Measurements from ENCODE around the gene PACSIN1.

PACSIN1 gene

DNA sequence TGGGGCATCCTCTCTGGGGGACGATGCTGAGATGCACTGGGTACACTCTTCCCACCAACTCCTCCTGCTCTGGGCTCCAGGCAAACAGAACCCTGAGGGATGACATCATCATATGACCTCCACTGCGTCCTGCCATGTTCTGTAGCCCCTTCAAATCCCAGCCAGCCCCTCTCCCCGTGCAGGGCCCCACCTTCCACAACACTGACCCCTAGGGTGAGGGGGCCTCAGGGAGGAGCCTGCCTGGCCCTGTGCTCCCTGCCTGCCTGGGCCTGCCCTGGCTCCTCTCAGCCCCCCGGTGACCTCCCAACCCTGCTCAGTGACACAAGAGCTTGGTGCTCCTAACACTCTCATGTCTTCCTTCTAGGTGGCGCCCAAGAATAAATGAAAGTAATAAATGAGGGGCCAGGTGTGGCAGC lies 99.9 kb downstream of the PACSIN1 start:
- DNase-seq: no peak

DNA sequence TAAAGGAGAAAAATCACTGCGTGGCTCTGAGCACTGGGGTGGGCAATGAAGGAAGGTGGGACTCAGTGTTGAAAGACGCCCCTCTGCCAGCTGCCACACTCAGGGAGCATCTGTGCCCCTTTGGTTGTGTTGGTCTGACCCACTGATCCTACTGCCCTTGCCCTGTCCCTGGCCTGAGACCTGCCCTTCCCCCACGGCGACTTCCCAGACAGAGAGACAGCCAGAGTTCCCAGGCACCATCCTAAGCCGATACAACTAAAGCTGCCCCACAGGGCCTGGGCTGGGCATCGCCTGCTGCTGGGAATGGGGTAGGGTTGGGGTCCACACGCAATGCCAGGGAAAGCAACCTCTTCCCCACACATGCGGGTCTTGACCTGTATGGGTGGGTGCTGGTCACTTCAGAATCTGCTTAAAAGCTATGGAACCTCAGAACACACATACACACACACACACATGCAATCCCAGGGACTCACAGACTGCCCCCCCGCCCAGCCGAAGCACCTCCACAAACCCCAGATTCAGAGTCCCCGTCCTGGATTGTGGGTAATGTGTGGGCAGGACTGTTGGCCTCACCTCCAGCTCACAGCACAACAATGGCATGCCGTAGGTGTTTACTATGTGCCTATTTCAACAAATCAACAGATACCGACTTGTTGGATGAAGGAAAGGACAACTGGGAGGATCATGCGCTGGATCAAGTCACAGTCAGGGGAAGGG lies 101.1 kb downstream of the PACSIN1 start:
- no peak for DNase-seq

DNA sequence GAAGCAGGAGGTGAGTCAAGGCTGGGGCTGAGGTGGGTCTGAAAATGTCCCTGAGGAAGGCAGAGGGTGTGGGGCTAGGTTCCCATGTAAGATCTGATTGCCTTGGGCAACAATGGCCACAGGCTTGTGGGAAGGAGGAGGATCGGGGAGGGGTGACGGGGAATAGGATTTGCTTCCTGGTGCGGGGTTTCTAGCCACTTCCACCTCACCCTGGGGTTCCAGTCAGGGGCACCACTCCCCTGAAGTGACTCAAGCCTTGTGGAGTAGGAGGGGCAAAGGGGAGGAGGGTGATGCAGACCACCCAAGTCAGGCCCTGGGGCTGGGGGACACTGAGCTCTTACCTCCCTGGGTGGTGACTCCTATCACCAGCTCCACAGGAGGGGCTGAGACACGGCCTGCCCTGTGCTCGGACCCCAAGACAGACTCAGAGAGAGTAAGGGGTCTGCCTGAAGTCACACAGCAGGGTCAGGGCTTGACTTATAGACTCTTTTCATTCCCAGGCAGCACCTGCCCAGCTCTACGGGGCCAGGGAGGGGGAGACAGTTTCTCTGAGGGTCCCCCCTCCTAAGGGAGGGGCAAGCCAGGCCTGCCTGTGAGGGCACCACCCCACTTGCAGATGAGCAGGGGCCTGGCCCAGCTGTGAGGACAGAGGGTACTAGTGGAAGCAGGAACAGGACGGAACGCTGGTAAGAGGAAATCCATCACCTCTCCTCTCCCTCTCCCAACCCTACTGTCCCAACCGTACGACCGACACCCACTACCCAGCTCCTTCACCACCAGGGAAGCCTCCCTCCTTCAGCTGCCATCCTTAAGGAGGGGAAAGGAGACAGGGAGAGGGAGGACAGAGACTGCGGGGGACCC lies 102.7 kb downstream of the PACSIN1 start:
- DNase-seq: no peak

DNA sequence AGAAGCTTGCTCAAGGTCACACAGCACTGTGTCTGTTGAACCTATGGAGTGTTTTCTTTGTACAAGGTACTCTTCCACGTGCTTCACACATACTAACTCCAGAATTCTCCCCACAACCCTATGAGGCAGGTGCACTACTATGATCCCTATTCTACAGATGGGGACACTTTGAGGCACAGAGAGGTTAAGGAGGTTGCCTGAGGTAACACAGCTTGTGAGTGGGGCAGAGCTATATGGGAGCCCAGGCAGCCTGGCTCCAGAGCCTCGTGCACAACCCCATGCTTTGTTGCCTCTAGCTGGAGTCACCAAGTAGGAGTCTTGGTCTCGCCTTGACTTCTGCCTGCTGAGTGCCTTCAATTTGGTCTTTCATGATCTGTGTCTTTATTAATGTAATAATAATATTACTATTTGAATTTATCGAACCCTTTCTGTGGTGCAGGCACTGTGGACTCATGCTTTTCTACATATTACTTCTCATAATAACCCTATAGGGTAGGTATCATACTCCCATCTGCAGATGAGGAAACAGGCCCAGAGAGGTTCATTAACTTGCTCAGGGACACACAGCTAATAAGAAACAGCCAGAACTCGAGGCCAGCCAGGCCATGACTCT lies 103.6 kb downstream of the PACSIN1 start:
- DNase-seq: no peak

DNA sequence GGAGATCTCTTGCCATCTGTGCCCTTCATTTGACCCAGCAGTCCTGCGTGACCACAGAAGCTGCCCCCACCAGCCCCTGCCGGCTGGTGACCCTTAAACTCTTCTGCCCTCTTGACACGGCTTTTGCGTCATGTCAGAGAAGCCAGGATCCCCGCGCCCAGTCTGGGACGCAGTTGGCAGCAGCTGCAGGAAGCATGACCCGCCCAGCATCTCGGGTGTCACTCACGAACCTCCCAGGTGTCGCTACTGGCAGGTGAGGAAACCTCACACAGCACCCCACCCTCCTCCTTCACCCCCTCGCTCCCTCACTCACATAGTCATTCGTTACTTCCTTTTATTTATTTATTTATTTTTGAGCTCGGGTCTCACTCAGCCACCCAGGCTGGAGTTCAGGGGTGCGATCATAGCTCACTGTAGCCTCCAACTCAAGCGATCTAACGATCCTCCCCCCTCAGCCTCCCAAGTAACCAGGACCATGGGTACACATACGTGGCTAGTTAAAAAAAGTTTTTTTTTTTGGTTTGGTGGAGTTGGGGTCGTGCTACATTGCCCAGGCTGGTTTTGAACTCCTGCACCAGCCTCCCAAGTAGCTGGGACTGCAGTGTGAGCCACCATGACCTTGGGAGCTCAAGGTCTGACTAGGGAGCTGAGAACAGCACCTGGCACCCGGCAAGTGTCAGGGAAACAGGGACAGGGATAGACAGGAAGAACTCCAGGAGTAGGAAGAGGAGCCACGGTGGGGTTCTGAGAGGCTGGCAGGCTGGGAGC lies 104.4 kb downstream of the PACSIN1 start:
- no peak for DNase-seq

DNA sequence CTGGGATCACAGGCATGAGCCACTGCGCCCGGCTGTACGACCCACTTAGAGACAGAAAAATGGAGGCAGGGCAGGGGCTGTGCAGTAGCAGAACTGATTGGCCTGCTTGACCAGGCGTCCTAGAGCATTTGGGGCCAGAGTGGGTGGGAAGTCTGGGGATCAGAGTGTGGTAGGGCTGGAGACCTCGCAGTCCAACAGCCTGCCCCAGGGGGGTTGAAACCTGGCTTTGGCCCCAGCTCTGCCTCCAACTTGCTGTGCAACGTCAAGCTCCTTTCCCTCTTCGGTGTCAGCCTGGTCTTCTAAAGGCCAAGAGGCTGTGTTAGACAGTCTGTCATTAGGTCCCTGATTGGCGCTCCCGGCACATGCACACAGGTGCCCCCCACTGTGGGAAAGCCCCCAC lies 105.5 kb downstream of the PACSIN1 start:
- no peak for DNase-seq

DNA sequence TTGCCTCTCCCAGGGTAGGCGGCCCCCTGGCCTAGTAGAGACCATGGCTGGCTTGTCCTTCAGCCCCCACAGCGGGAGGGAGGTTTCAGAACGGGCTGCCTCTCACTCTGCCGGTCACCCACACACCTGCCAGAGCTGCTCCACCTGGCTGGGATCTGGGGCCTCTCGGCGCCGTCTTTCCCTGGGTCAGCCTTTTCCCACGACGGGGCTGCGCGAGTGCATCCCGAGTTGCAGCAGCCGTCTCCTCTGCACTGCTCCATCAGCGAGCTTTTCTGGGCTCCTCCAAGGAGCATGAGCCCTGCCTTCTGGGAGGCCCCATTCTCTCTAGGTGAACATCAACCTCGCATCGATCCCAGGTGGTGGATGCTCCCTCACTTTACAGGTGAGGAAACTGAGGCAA lies 106.1 kb downstream of the PACSIN1 start:
- no peak for DNase-seq

DNA sequence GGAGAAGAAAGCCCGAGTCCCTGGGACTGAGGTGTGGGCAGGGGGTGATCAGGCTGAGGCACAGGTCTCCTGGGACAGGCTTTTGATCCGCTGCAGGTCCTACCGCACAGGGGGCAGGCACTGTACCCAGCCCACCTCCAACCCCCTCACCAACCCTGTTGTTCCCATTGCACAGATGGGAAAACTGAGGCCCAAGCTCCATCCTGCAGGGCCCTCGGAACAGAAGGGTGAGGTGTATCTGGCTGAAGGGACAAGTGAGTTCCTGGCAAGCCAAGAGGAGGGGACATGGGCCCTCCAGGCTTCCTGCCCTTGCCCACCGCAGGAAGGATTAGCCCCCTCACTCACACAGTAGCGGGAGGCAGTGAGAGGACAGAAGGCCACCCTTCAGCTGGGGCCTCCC lies 106.7 kb downstream of the PACSIN1 start:
- DNase-seq: no peak

DNA sequence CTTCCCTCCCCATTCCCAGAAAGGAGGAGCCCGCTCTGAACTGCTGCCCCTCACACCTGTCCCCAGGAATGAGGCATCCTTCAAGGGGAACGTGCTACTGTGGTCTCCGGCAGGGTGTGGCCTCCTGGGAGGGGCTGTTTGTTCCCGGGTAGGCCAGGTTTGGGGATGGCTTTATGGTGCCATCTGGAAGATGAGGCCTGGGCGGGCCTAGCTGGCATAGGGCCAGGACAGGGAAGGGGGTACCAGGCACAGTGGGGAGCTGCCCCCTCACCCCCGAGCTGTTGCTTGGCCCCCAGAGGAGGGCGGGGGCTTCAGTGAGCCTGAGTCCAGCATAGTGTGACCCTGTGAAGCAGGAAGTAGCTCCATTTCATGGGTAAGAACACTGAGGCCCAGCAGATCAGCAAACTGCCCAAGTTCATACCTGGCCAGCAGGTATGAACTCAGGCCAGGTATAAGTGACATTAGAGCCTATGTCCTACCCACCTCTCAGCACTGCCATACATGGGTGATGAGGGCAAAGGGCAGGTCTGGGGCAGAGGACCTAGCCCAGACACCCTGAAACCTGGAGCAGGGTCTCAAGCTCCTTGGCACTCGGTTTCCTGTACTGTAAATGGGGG lies 107.8 kb downstream of the PACSIN1 start:
- no peak for DNase-seq

DNA sequence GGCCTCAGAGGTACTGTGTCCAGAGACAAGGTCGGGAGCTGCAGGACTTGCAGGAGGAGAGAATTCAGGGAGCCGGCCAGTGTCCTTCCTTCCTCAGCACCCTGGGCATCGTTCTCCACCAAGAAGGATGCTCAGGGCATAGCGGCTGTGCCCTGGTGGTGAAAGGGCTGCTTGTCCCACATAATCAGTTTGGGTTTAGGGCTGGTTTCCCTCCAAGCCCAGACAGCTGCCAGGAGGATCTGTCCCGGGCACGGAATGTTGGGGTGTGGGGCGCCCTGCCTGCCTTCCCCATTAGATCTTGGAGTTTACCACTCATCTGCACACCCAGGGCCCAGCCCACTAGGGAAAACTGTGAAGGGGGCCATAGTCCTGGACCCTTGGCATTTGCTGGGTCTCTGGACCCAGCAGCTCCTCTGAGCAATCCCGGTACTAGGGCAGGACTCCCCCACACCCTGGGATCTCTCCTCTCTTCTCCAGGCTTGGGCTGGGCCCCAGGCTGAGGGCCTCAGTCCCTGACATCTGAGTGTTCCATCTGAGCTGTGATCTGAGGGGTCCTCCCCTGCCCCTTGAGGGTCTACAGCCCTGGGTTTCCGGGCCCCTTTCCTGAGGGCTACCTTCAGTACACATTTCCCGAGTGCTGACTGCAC lies 108.9 kb downstream of the PACSIN1 start:
- no peak for DNase-seq

DNA sequence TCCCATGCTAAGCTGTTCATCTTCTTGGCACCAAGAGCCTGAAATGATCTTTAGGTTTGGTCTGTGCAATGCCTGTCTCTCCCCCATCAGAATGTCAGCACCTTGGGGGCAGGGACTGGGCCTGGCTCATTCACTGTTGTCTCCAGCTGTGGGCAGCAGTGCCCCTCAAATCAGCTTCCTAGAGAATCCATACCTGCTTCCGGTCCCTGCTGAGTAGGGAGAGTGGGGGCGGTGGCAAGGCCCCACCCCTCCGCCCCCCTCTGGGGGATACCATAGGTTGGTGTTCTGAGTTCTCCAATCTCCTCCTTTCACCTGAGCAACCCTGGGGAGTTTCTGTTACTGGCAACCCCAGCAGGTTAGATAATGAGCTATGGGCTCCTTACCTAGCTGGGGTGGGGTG lies 109.5 kb downstream of the PACSIN1 start:
- no peak for DNase-seq

DNA sequence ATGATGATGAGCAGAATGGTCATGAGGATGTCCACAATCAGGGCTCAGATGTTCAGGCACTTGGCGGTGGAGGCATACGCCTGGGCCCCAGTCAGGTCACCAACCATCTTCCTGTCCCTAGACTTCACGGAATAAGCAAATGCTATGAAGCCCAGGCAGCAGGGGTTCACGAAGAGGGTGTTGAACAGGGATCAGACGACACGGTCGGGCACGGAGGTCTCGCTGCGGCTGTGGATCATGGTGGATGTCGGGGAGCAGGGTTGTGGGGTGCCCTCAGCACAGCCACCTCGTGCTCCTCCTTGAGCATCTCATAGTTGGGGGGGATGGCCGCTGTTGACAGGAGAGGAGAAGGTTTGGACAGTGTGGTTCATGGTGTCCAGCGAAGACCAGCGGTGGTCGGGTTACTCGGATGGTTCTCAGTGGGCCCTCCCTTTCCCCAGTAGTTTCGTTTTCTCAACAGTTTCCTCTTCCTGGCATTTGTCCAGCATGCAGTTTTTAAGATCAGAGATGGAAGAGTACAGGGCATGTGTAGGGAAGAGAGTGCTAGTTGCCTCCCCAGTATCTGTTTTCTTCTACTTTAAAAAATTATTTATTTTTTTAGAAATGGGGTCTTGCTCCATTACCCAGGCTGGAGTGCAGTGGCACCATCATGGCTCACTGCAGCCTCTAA lies 110.5 kb downstream of the PACSIN1 start:
- no peak for DNase-seq

DNA sequence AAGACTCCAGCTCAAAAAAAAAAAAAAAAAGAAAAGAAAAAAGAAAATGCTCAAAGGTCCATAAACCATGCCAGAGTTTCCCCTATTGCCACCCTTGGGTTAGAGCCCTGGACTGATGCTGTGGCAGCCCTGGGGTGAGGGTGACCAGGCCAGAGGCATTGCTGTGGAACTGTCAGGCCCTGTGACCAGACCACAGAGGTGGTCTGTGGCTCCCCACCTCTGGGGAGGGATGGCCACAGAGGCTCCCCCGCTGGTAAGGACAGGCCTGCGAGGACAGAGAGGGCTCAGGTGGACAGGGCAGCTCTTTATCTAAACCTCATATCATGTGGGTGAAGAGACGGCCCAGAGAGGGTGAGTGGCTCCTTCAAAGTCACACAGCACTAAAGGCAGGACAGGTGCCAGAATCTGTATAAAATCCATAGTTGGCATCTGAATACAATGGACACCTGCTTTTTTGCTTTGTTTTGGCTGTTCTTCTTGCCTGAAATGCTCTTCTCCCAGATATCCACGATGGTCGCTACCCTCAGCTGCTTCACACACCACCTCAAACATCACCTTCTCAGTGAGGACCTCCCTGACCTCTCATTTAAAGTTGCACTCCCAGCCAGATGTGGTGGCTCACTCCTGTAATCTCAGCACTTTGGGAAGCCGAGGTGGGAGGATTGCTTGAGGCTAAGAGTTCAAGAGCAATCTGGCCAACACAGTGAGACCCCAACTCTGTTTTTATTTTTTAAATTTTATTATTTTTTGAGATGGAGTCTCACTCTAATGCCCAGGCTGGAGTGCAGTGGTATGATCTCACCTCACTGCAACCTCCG lies 112.8 kb downstream of the PACSIN1 start:
- no peak for DNase-seq

DNA sequence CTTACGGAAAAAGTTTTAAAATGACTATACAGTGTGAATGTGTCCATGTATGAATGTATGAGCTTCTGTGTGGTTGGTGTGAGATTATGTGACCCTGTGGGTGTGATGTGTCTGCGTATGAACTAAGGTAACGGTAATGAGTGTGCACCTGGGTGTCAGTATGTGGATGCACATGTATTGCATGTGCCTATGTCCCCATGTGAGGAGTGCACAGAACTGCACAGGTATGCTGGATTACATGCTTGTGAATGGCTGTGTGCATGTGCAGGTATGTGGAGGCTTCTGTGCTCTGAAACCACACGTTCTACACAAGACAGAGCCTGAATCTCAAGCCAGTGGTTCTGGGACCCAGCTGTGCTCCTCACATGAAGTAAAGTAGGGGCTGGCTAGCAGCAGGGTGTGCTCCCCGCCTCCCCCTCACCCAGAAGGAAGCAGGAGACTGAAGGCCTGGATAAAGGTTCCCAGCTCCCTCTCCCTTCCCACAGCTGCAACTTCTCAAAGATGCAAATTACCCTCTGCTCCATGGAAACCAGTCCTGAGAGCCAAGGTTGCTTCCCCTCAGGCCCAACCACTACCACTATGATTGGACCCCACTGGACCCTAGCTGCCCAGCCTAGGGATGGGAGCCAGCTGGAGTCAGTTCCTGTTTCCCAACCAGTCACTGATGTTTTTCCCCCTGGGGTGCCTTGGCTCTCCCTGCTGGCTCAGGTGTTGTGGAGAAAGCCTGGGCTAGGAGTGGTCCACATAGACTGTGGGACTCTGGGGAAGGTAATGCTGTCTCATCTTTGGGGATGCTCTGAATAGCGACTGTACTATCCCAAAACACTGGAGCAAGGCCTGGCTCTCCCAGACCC lies 115.1 kb downstream of the PACSIN1 start:
- DNase-seq: peak; percentile 16

DNA sequence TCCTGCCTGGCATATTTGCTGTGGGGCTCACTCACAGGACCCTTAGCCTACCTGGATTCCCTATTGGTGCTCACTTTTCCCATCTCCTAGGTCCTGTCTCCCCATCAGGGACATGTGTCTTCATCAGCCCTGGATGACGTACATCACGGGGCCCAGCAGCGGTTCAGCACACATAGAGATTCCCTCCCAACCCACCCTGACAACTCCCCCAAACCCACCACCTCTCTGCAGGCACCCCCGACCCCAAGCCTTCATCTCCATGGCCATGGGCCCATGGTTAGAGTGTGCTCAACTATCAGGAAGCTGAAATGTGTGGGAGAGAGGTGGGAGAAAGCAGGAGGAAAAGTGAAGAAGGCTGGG lies 115.7 kb downstream of the PACSIN1 start:
- no peak for DNase-seq

DNA sequence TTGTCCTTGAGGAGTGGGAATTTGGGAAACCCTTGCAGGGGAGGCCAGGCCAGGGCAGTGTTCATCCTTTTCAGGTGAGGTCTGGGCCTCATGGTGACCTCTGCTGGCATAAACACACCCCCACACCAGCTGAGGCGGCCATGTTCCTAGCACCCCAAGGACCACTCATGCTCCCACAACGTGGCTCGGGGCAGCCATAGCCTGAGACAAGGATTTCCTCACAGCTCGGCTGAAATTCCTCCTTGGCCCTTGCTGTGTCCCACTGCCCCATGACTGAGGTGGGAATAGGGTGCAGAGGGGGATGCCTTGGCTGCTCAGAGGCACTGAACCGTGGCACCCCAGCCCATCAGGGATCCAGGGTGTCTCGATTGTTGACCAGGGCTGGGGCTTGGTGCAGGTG lies 117.6 kb downstream of the PACSIN1 start:
- DNase-seq: no peak

DNA sequence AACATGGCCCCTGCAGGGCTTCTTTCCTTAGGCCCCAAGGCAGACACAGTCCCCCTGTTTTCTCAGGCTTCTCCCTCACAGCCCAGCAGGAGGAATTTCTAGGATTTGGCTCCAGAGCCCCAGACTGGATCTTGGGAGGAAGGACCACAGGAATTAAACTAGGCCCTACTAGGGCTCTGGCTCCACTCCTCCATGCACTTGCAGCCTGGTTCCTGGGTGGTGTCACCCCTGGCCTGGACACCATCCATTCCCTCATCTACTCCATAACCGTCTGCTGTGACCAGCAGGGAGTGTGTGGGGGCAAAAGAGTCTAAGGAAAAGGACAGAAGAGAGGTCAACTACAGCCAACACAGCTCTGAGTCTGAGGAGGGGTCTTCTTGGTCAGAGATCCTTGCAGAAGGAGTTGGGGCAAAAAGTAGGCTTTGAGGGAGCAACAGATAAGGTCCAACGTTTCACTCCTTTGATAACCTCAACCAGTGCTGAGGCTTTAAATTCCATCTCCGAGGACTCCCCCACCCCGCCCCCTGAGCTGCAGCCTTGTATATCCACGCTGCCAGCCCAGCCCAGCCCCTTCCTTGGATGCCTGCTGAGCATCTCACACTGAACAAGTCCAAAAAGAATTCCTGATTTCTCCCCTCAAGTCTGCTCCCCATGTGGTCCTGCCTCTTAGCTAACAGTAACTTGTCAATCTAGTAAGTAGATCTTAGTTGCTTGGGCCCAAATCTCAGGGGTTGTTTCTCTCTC lies 118.2 kb downstream of the PACSIN1 start:
- DNase-seq: no peak

DNA sequence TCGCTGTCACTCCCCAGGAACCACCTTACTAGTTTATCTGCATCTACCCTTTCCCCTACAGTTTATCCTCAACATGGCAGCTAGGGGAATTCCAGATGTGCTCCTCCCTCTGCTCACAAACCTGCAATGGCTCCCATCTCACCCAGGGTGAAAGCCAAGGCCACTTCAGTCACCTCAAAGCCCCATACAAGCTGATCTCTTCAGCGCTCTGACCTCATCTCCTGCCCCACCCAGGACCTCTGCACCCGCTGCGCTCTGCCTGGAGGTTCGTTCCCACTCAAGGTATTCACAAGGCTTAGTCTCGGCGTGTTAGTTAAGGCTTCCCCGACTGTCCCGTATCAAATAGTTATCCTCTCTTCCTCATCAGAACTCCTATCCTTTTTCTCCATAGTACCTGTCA lies 118.8 kb downstream of the PACSIN1 start:
- no peak for DNase-seq
